Measurements from ENCODE around the gene CCDC137. TPM values are rescaled to one million over a fixed set of nuclear protein-coding genes. Genes with fewer than 3 reads are reported as not detected.

The CCDC137 gene
- total RNA-seq, 1 donor from 2014 or later, result 25.6 TPM

GRCh38 chr17:81662002-81662401, 4.5 kb upstream of the CCDC137 start:
- DNase-seq (ENCODE audit: low read depth), result no peak
- TF ChIP-seq CTCF (IDR thresholded peaks at IDR 0.05; ENCODE audit: insufficient read depth, low read length, poor library complexity, severe bottlenecking), result no peak
- H3K4me3 ChIP-seq (ENCODE audit: low read depth, low read length), result no peak overlapping the region
- H3K27me3 ChIP-seq (ENCODE audit: control insufficient read depth, insufficient read depth, low read length), result no peaks in the 10 kb centered on the region
- H3K36me3 ChIP-seq (ENCODE audit: control insufficient read depth, insufficient read depth, low read length), result no peaks in the 10 kb centered on the region

- no peak for TF ChIP-seq CTCF (IDR thresholded peaks at IDR 0.05; ENCODE audit: insufficient read depth, low read length, poor library complexity, severe bottlenecking)
- Histone ChIP-seq H3K4me3 (ENCODE audit: low read depth, low read length) (no peak overlapping the region), H3K27me3 (ENCODE audit: control insufficient read depth, insufficient read depth, low read length) (no peaks in the 10 kb centered on the region), H3K36me3 (ENCODE audit: control insufficient read depth, insufficient read depth, low read length) (no peaks in the 10 kb centered on the region)
- no peak for DNase-seq (ENCODE audit: low read depth)
Measured at GRCh38 chr17:81664051-81664470, 2.5 kb upstream of the CCDC137 start.

GRCh38 chr17:81665205-81666091, 1.1 kb upstream of the CCDC137 start:
- no peak for DNase-seq (ENCODE audit: low read depth)
- peaks cover 3% of the 10 kb centered on the region for H3K36me3 ChIP-seq (ENCODE audit: control insufficient read depth, insufficient read depth, low read length)
- H3K4me3 ChIP-seq (ENCODE audit: low read depth, low read length), result peak overlapping the region; percentile 80
- TF ChIP-seq CTCF (IDR thresholded peaks at IDR 0.05; ENCODE audit: insufficient read depth, low read length, poor library complexity, severe bottlenecking), result no peak
- no peaks in the 10 kb centered on the region for H3K27me3 ChIP-seq (ENCODE audit: control insufficient read depth, insufficient read depth, low read length)

- Histone ChIP-seq H3K36me3 (ENCODE audit: control insufficient read depth, insufficient read depth, low read length) (peaks cover 3% of the 10 kb centered on the region), H3K27me3 (ENCODE audit: control insufficient read depth, insufficient read depth, low read length) (no peaks in the 10 kb centered on the region), H3K4me3 (ENCODE audit: low read depth, low read length) (peak overlapping the region; percentile 80)
- DNase-seq (ENCODE audit: low read depth), result no peak
- TF ChIP-seq CTCF (IDR thresholded peaks at IDR 0.05; ENCODE audit: insufficient read depth, low read length, poor library complexity, severe bottlenecking), result no peak
Measured at GRCh38 chr17:81666092-81666341, 520 bp upstream of the CCDC137 start.

- DNase-seq (ENCODE audit: low read depth), result no peak
- Histone ChIP-seq H3K4me3 (ENCODE audit: low read depth, low read length) (no peak overlapping the region), H3K36me3 (ENCODE audit: control insufficient read depth, insufficient read depth, low read length) (peaks cover 3% of the 10 kb centered on the region)
Measured at GRCh38 chr17:81667754-81668153, 1.2 kb downstream of the CCDC137 start.

More at GRCh38 chr17:81667754-81668153, 1.2 kb downstream of the CCDC137 start:
- no peak for TF ChIP-seq CTCF (IDR thresholded peaks at IDR 0.05; ENCODE audit: insufficient read depth, low read length, poor library complexity, severe bottlenecking)
- no peaks in the 10 kb centered on the region for H3K27me3 ChIP-seq (ENCODE audit: control insufficient read depth, insufficient read depth, low read length)

Data from kidney epithelial cell (primary cell).